Raji (cell line): ENCODE measurements around the gene SHROOM3.

ENCODE experiments used
- POLR2A ChIP-seq: IDR thresholded peaks from 2 replicates; pipeline ENCODE4 v1.6.1; 2011; ENCODE audit warnings: low read depth, low read length, control low read depth; ENCODE audit not compliant: insufficient read depth

SHROOM3 gene

GRCh38 chr4:76559236-76560071, 124.4 kb downstream of the SHROOM3 start:
- no peak for TF ChIP-seq POLR2A

- TF ChIP-seq POLR2A: no peak
These were observed 127.1 kb downstream of the SHROOM3 start for GRCh38 chr4:76562161-76562560.

- TF ChIP-seq POLR2A: no peak
These were observed 127.9 kb downstream of the SHROOM3 start for GRCh38 chr4:76562836-76563453.

GRCh38 chr4:76563454-76564122, 128.6 kb downstream of the SHROOM3 start:
- TF ChIP-seq POLR2A: no peak

GRCh38 chr4:76564123-76564915, 129.3 kb downstream of the SHROOM3 start:
- TF ChIP-seq POLR2A: no peak

- no peak for TF ChIP-seq POLR2A
These were observed 133.2 kb downstream of the SHROOM3 start for GRCh38 chr4:76568262-76568661.

- no peak for TF ChIP-seq POLR2A
These were observed 134.2 kb downstream of the SHROOM3 start for GRCh38 chr4:76569225-76569624.

GRCh38 chr4:76569706-76570105, 134.7 kb downstream of the SHROOM3 start:
- TF ChIP-seq POLR2A: no peak

- TF ChIP-seq POLR2A: no peak
These were observed 135.3 kb downstream of the SHROOM3 start for GRCh38 chr4:76570141-76570973.

GRCh38 chr4:76571274-76571673, 136.2 kb downstream of the SHROOM3 start:
- TF ChIP-seq POLR2A: no peak

- no peak for TF ChIP-seq POLR2A
These were observed 137.2 kb downstream of the SHROOM3 start for GRCh38 chr4:76572224-76572623.

GRCh38 chr4:76576824-76577223, 141.8 kb downstream of the SHROOM3 start:
- TF ChIP-seq POLR2A: no peak

- no peak for TF ChIP-seq POLR2A
These were observed 143.1 kb downstream of the SHROOM3 start for GRCh38 chr4:76578002-76578560.
